ENCODE data around the gene TENM4.

Gene TENM4

DNA sequence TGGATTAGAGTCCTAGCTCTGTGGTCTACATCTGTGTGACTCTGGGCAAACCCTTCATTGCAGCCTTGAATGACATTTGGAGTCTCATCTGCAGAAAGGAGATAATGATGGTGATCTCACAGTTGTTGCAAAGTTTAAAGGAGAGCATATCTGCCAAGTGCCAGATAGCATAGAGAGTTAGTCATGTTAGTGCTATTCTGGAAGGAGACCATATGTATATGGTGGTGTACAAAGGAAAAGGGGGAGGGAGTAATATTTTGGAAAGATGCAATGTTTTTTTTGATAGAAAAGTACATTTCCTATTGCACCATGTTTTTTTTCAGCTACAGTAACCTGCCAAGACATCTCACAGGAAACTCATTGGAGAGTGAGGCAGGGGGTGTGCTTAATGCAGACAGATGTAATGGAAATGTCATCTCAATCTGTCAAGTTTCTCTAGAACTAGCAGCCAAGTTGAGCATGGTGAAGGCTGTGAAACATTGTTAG lies 774.1 kb downstream of the TENM4 start:
- DNase-seq: no peak

GRCh38 chr11:78664636-78665035 lies 776.2 kb downstream of the TENM4 start:
- Mint-ChIP-seq H3K36me3 (ENCODE audit: low read depth) (peaks cover 98% of the 10 kb centered on the region), H3K27me3 (ENCODE audit: low read depth, poor library complexity) (no peaks in the 10 kb centered on the region), H3K4me1 (no peaks in the 10 kb centered on the region), H3K9me3 (no peaks in the 10 kb centered on the region), H3K4me3 (no peak overlapping the region), H3K27ac (no peak overlapping the region)
- DNase-seq: no peak
- TF ChIP-seq CTCF (IDR thresholded peaks at IDR 0.05): no peak

More for the DNA sequence above, 774.1 kb downstream of the TENM4 start:
- Mint-ChIP-seq H3K36me3 (ENCODE audit: low read depth) (peaks cover 98% of the 10 kb centered on the region), H3K9me3 (no peaks in the 10 kb centered on the region), H3K4me3 (no peak overlapping the region), H3K4me1 (no peaks in the 10 kb centered on the region), H3K27me3 (ENCODE audit: low read depth, poor library complexity) (no peaks in the 10 kb centered on the region), H3K27ac (no peak overlapping the region)
- no peak for TF ChIP-seq CTCF (IDR thresholded peaks at IDR 0.05)

DNA sequence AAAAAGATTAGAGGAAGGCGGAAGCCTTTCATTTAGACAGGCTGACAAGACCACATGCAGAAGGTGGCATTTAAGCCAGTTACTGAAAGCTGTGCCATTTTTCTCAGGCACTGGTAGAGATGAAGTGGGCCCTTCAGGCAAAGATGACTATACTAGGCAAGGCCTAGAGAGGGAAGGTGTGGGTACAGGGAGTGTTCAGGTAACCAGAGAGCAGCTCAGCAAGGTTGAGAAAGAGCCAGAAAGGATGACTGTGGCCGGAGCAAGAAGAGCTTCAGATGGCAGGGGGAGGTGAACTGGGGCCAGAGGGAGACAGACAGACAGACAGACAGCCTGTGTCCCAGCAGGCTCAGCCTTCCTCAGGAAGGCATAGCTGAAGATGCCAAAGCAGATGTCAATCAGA lies 778.0 kb downstream of the TENM4 start:
- Mint-ChIP-seq H3K9me3 (no peaks in the 10 kb centered on the region), H3K27ac (no peak overlapping the region), H3K36me3 (ENCODE audit: low read depth) (peaks cover 98% of the 10 kb centered on the region), H3K4me1 (no peaks in the 10 kb centered on the region), H3K4me3 (no peak overlapping the region), H3K27me3 (ENCODE audit: low read depth, poor library complexity) (no peaks in the 10 kb centered on the region)
- TF ChIP-seq CTCF (IDR thresholded peaks at IDR 0.05): no peak
- no peak for DNase-seq

DNA sequence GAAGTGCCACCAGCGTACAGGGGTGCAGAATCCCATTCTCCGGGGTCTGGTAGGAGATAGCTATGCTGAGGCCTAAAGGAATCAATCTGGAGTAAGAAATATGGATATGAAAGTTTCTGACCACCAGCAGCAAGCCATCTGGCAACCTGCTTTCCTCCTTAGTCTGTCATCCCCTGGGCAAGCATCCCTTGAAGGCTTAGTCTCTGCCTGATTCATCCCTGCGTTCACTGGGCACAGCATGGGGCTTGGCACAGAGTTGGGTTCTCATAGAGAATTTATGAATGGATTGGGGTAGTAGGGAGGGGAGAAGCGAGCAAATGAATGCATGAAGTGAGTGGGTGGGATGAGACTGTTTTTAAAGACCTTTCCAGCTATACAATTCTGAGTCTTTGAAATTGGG lies 780.4 kb downstream of the TENM4 start:
- Mint-ChIP-seq H3K36me3 (ENCODE audit: low read depth) (peaks cover 87% of the 10 kb centered on the region), H3K27me3 (ENCODE audit: low read depth, poor library complexity) (peaks cover 4% of the 10 kb centered on the region), H3K27ac (peak overlapping the region; percentile 51), H3K9me3 (no peaks in the 10 kb centered on the region), H3K4me3 (no peak overlapping the region), H3K4me1 (no peaks in the 10 kb centered on the region)
- TF ChIP-seq CTCF (IDR thresholded peaks at IDR 0.05): no peak
- DNase-seq: no peak

GRCh38 chr11:78659326-78660270 lies 781.2 kb downstream of the TENM4 start:
- no peak for TF ChIP-seq CTCF (IDR thresholded peaks at IDR 0.05)
- Mint-ChIP-seq H3K27me3 (ENCODE audit: low read depth, poor library complexity) (peaks cover 4% of the 10 kb centered on the region), H3K4me1 (peaks cover 3% of the 10 kb centered on the region), H3K9me3 (no peaks in the 10 kb centered on the region), H3K27ac (no peak overlapping the region), H3K36me3 (ENCODE audit: low read depth) (peaks cover 87% of the 10 kb centered on the region), H3K4me3 (no peak overlapping the region)
- DNase-seq: no peak

All from nephron progenitor cell (in vitro differentiated cells).